Hepatocyte (in vitro differentiated cells): ENCODE data around the gene RAB38. TPM values are rescaled to one million over a fixed set of nuclear protein-coding genes. Genes with fewer than 3 reads are reported as not detected.
A peak's percentile ranks its signal among the peaks of the same experiment; 100 is the strongest.

Experiments
- DNase-seq: peaks from one replicate; pipeline ENCODE4 v3.0.0-alpha.2; 2016; ENCODE audit warnings: low spot score
- H2AFZ ChIP-seq: fragments of 200-600 bp; sonication (generic); 2 replicates; pipeline ENCODE4 v1.6.0; 2016; ENCODE audit warnings: antibody characterized with exemption, mild to moderate bottlenecking
- H3K27ac ChIP-seq: fragments of 200-600 bp; sonication (generic); 2 replicates; pipeline ENCODE4 v1.5.1; 2016; ENCODE audit warnings: mild to moderate bottlenecking
- H3K27me3 ChIP-seq: fragments of 200-600 bp; sonication (generic); 2 replicates; pipeline ENCODE4 v1.6.1; 2016
- H3K36me3 ChIP-seq: fragments of 200-600 bp; sonication (generic); replicated peaks from 2 replicates; pipeline ENCODE4 v1.5.1; 2016; ENCODE audit warnings: low read depth; ENCODE audit not compliant: insufficient read depth
- H3K4me1 ChIP-seq: fragments of 200-600 bp; sonication (generic); 2 replicates; pipeline ENCODE4 v1.5.1; 2016; ENCODE audit warnings: mild to moderate bottlenecking, moderate library complexity; ENCODE audit not compliant: insufficient read depth
- H3K4me2 ChIP-seq: fragments of 200-600 bp; sonication (generic); 2 replicates; pipeline ENCODE4 v1.6.0; 2016
- H3K4me3 ChIP-seq: fragments of 200-600 bp; sonication (generic); 2 replicates; pipeline ENCODE4 v1.5.1; 2016; ENCODE audit warnings: mild to moderate bottlenecking
- H3K79me2 ChIP-seq: fragments of 200-600 bp; sonication (generic); 2 replicates; pipeline ENCODE4 v1.6.0; 2017; ENCODE audit warnings: mild to moderate bottlenecking
- H3K9me2 ChIP-seq: fragments of 200-600 bp; sonication (generic); replicated peaks from 2 replicates; pipeline ENCODE4 v1.6.0; 2017; ENCODE audit warnings: mild to moderate bottlenecking; ENCODE audit not compliant: insufficient read depth
- H3K9me3 ChIP-seq: fragments of 200-600 bp; sonication (generic); 2 replicates; pipeline ENCODE4 v1.5.1; 2016; ENCODE audit warnings: low read depth, mild to moderate bottlenecking
- H4K20me1 ChIP-seq: fragments of 200-600 bp; sonication (generic); 2 replicates; pipeline ENCODE4 v1.6.0; 2016; ENCODE audit warnings: mild to moderate bottlenecking; ENCODE audit not compliant: insufficient read depth, poor library complexity, severe bottlenecking
- CTCF ChIP-seq: fragments of 200-600 bp; sonication (generic); IDR thresholded peaks from 2 replicates; pipeline ENCODE4 v1.5.1; 2016; ENCODE audit warnings: antibody characterized with exemption, mild to moderate bottlenecking; ENCODE audit not compliant: poor library complexity
- EZH2 ChIP-seq: fragments of 200-600 bp; sonication (generic); IDR thresholded peaks from 2 replicates; pipeline ENCODE4 v1.6.1; 2016; ENCODE audit warnings: antibody characterized with exemption, mild to moderate bottlenecking, borderline replicate concordance
- EZH2phosphoT487 ChIP-seq: fragments of 200-600 bp; sonication (generic); IDR thresholded peaks from one replicate; pipeline ENCODE4 v1.6.1; 2018; ENCODE audit warnings: antibody characterized with exemption, mild to moderate bottlenecking, low read depth, moderate library complexity; ENCODE audit not compliant: unreplicated experiment, severe bottlenecking
- whole genome bisulfite sequencing: methylation state at CpG from one replicate; pipeline ENCODE4 v1.1.6; 2016; ENCODE audit warnings: low lambda C conversion rate; ENCODE audit errors: missing lambda C conversion rate; 5-methylcytosine and 5-hydroxymethylcytosine counted together
- polyA plus RNA-seq: library from polyadenylated mRNA; unstranded; fragments of >200 nt; fragmentation: Nextera tagmentation; extraction: Ambion mirVana; gene quantifications from 2 replicates; pipeline ENCODE4 v1.2.1, GENCODE V29; 2016
- total RNA-seq: library from RNA; depleted of rRNA; stranded (reverse); fragments of >200 nt; gene quantifications from 2 replicates; pipeline ENCODE4 v1.2.3, GENCODE V29; 2014

The RAB38 gene
- total and polyA plus RNA-seq, 2 experiments from 2014 or later: 14.6 to 14.8 TPM

- DNase-seq: no peak
- Histone ChIP-seq H3K9me3 (no peaks in the 10 kb centered on the region), H3K4me2 (no peak overlapping the region), H2AFZ (no peak overlapping the region), H3K79me2 (no peaks in the 10 kb centered on the region), H3K4me1 (no peaks in the 10 kb centered on the region), H3K9me2 (no peaks in the 10 kb centered on the region), H3K27me3 (no peaks in the 10 kb centered on the region), H4K20me1 (no peaks in the 10 kb centered on the region), H3K4me3 (no peak overlapping the region), H3K36me3 (no peaks in the 10 kb centered on the region), H3K27ac (no peak overlapping the region)
- no peak for TF ChIP-seq EZH2
- TF ChIP-seq CTCF: no peak
- no peak for TF ChIP-seq EZH2phosphoT487
- 80% methylated on average over 1 of the region's 1 CpG for WGBS
Observed at GRCh38 chr11:88070437-88070836, 104.8 kb downstream of the RAB38 start.

GRCh38 chr11:88068848-88069554 is 106.2 kb downstream of the RAB38 start:
- no peak overlapping the region for H3K4me3 ChIP-seq
- no peaks in the 10 kb centered on the region for H3K79me2 ChIP-seq
- no peak for DNase-seq
- no peaks in the 10 kb centered on the region for H3K36me3 ChIP-seq
- no peak overlapping the region for H3K27ac ChIP-seq
- no peaks in the 10 kb centered on the region for H3K4me1 ChIP-seq
- no peak for TF ChIP-seq EZH2phosphoT487
- no peak for TF ChIP-seq EZH2
- TF ChIP-seq CTCF: no peak
- H3K9me3 ChIP-seq: no peaks in the 10 kb centered on the region
- no peak overlapping the region for H3K4me2 ChIP-seq
- H4K20me1 ChIP-seq: no peaks in the 10 kb centered on the region
- WGBS: 94% methylated on average over 26 of the region's 27 CpGs
- H3K9me2 ChIP-seq: no peaks in the 10 kb centered on the region
- H3K27me3 ChIP-seq: no peaks in the 10 kb centered on the region
- H2AFZ ChIP-seq: no peak overlapping the region

- 79% methylated on average over 2 of the region's 2 CpGs for WGBS
- Histone ChIP-seq H3K9me3 (no peaks in the 10 kb centered on the region), H4K20me1 (no peaks in the 10 kb centered on the region), H3K27ac (no peak overlapping the region), H3K4me3 (no peak overlapping the region), H3K4me1 (no peaks in the 10 kb centered on the region), H2AFZ (peak overlapping the region; percentile 6), H3K4me2 (no peak overlapping the region), H3K36me3 (no peaks in the 10 kb centered on the region), H3K27me3 (no peaks in the 10 kb centered on the region), H3K9me2 (no peaks in the 10 kb centered on the region), H3K79me2 (no peaks in the 10 kb centered on the region)
- DNase-seq: no peak
- TF ChIP-seq CTCF: no peak
Observed at GRCh38 chr11:88066090-88066489, 109.2 kb downstream of the RAB38 start.
